SK-N-SH treated with all-trans-retinoic acid at 6 μM for 48 hours (cell line): ENCODE data around the gene DLG3.
"Not testable (repeated sequence)": the region's sequence is repeated elsewhere in the genome, so short reads cannot be mapped to it uniquely, and the experiment has no call there.

Source experiments
- ATAC-seq: fragments of 200-7000 bp; cut with Tn5 transposase; 3 replicates; pipeline ENCODE4 v1.9.1; 2020; ENCODE audit warnings: mild to moderate bottlenecking, moderate library complexity
- BACH2 ChIP-seq: fragments of 250-450 bp; sonication (Bioruptor Pico); IDR thresholded peaks from 2 replicates; pipeline ENCODE4 v1.9.0; 2021; ENCODE audit warnings: mild to moderate bottlenecking, borderline replicate concordance
- CREB5 ChIP-seq: fragments of 250-450 bp; sonication (Bioruptor Pico); IDR thresholded peaks from 2 replicates; pipeline ENCODE4 v1.5.1; 2020; ENCODE audit warnings: low read depth, mild to moderate bottlenecking, moderate library complexity
- CSDC2 ChIP-seq: fragments of 250-450 bp; sonication (Bioruptor Pico); IDR thresholded peaks from 2 replicates; pipeline ENCODE4 v1.5.0; 2020; ENCODE audit warnings: mild to moderate bottlenecking, moderate library complexity
- CSRNP3 ChIP-seq: fragments of 250-450 bp; sonication (Bioruptor Pico); IDR thresholded peaks from 2 replicates; pipeline ENCODE4 v1.5.1; 2021; ENCODE audit warnings: mild to moderate bottlenecking, moderate library complexity
- ESRRG ChIP-seq: fragments of 250-450 bp; sonication (Bioruptor Pico); IDR thresholded peaks from 2 replicates; pipeline ENCODE4 v1.6.1; 2021; ENCODE audit warnings: mild to moderate bottlenecking
- GLIS3 ChIP-seq: fragments of 250-450 bp; sonication (Bioruptor Pico); IDR thresholded peaks from 2 replicates; pipeline ENCODE4 v1.5.0; 2020; ENCODE audit warnings: mild to moderate bottlenecking, moderate library complexity
- ISL1 ChIP-seq: fragments of 250-450 bp; sonication (Bioruptor Pico); IDR thresholded peaks from 2 replicates; pipeline ENCODE4 v2.1.2; 2022; ENCODE audit warnings: mild to moderate bottlenecking, moderate library complexity
- OSR1 ChIP-seq: fragments of 250-450 bp; sonication (Bioruptor Pico); IDR thresholded peaks from 2 replicates; pipeline ENCODE4 v1.8.0; 2022; ENCODE audit warnings: moderate library complexity, mild to moderate bottlenecking, inconsistent platforms
- PATZ1 ChIP-seq: fragments of 250-450 bp; sonication (Bioruptor Pico); IDR thresholded peaks from 2 replicates; pipeline ENCODE4 v1.8.0; 2020; ENCODE audit warnings: mild to moderate bottlenecking, moderate library complexity, borderline replicate concordance
- POU6F1 ChIP-seq: fragments of 250-450 bp; sonication (Bioruptor Pico); IDR thresholded peaks from 2 replicates; pipeline ENCODE4 v1.8.0; 2021; ENCODE audit warnings: low read depth, mild to moderate bottlenecking, moderate library complexity, borderline replicate concordance
- PPARA ChIP-seq: fragments of 250-450 bp; sonication (Bioruptor Pico); IDR thresholded peaks from 2 replicates; pipeline ENCODE4 v1.5.0; 2020; ENCODE audit warnings: mild to moderate bottlenecking, borderline replicate concordance
- RARB ChIP-seq: fragments of 250-450 bp; sonication (Bioruptor Pico); IDR thresholded peaks from 2 replicates; pipeline ENCODE4 v1.8.0; 2021; ENCODE audit warnings: mild to moderate bottlenecking, moderate library complexity
- SNAI2 ChIP-seq: fragments of 250-450 bp; sonication (Bioruptor Pico); IDR thresholded peaks from 2 replicates; pipeline ENCODE4 v1.5.0; 2020; ENCODE audit warnings: mild to moderate bottlenecking, moderate library complexity
- TCF4 ChIP-seq: fragments of 250-450 bp; sonication (Bioruptor Pico); IDR thresholded peaks from 2 replicates; pipeline ENCODE4 v1.8.0; 2021; ENCODE audit warnings: mild to moderate bottlenecking, moderate library complexity, borderline replicate concordance
- TOX ChIP-seq: fragments of 250-450 bp; sonication (Bioruptor Pico); IDR thresholded peaks from 2 replicates; pipeline ENCODE4 v1.8.0; 2021; ENCODE audit warnings: mild to moderate bottlenecking, moderate library complexity, borderline replicate concordance
- ZFP3 ChIP-seq: fragments of 250-450 bp; sonication (Bioruptor Pico); IDR thresholded peaks from 2 replicates; pipeline ENCODE4 v1.5.0; 2020; ENCODE audit warnings: mild to moderate bottlenecking, moderate library complexity
- ZNF70 ChIP-seq: fragments of 450-650 bp; formaldehyde crosslinking; IDR thresholded peaks from 2 replicates; pipeline ENCODE4 v1.5.0; 2020; ENCODE audit warnings: mild to moderate bottlenecking, moderate library complexity
- ZNF8 ChIP-seq: fragments of 450-650 bp; formaldehyde crosslinking; IDR thresholded peaks from 2 replicates; pipeline ENCODE4 v1.5.0; 2020; ENCODE audit warnings: mild to moderate bottlenecking, moderate library complexity

DLG3 gene

GRCh38 chrX:70444326-70444945 is at the start of gene DLG3:
Gene DLG3, plus strand, starts transcription at chrX:70444835. Its CDS starts 367 bp downstream, at chrX:70445202.
- peak; percentile 92 for ATAC-seq
- TF ChIP-seq SNAI2 (CRISPR knock-in tag), result no peak
- no peak for TF ChIP-seq ZFP3
- TF ChIP-seq ZNF70 (CRISPR knock-in tag), result no peak
- no peak for TF ChIP-seq ESRRG (CRISPR knock-in tag)
- no peak for TF ChIP-seq PPARA (CRISPR knock-in tag)
- no peak for TF ChIP-seq CSRNP3 (CRISPR knock-in tag)
- no peak for TF ChIP-seq POU6F1 (CRISPR knock-in tag)
- TF ChIP-seq OSR1 (CRISPR knock-in tag), result no peak

GRCh38 chrX:70398899-70399298 is 45.7 kb upstream of the DLG3 start:
- ATAC-seq, result no peak
- TF ChIP-seq ZFP3 (no peak), CREB5 (CRISPR knock-in tag) (no peak), ZNF70 (CRISPR knock-in tag) (no peak), CSRNP3 (CRISPR knock-in tag) (no peak), BACH2 (CRISPR knock-in tag) (no peak), ZNF8 (CRISPR knock-in tag) (no peak)

- ATAC-seq, result not testable (repeated sequence)
Measured at GRCh38 chrX:70400181-70400580, 44.5 kb upstream of the DLG3 start.

- no peak for TF ChIP-seq CSDC2 (CRISPR knock-in tag)
- TF ChIP-seq GLIS3 (CRISPR knock-in tag), result no peak
- TF ChIP-seq TOX, result no peak
- TF ChIP-seq PPARA (CRISPR knock-in tag), result no peak
- TF ChIP-seq TCF4 (CRISPR knock-in tag), result no peak
- TF ChIP-seq ISL1 (CRISPR knock-in tag), result no peak
- TF ChIP-seq PATZ1 (CRISPR knock-in tag), result no peak
- TF ChIP-seq POU6F1 (CRISPR knock-in tag), result no peak
- no peak for TF ChIP-seq ZNF8 (CRISPR knock-in tag)
- TF ChIP-seq RARB (CRISPR knock-in tag), result no peak
- TF ChIP-seq CREB5 (CRISPR knock-in tag), result no peak
- no peak for TF ChIP-seq CSRNP3 (CRISPR knock-in tag)
- ATAC-seq, result no peak
Measured at GRCh38 chrX:70402721-70403120, 41.9 kb upstream of the DLG3 start.
